HG02678 (cell line): ENCODE results near the gene C12orf43.
A peak's percentile ranks its signal among the peaks of the same experiment; 100 is the strongest.
"Not testable (repeated sequence)": the region's sequence is repeated elsewhere in the genome, so short reads cannot be mapped to it uniquely, and the experiment has no call there.

Source experiments
- ATAC-seq: cut with Tn5 transposase; IDR thresholded peaks from one replicate; pipeline ENCODE4 v1.9.1; 2021; ENCODE audit warnings: mild to moderate bottlenecking, moderate library complexity; ENCODE audit not compliant: unreplicated experiment

The C12orf43 gene

GRCh38 chr12:121015825-121016766 lies at the start of gene C12orf43:
C12orf43 (minus strand) TSS chr12:121016487; CDS start chr12:121016474, 13 bp downstream.
- ATAC-seq, result peak; percentile 96

- ATAC-seq, result no peak
These were observed 49.1 kb upstream of the C12orf43 start for GRCh38 chr12:121065345-121065744.

GRCh38 chr12:121064586-121064985 lies 48.3 kb upstream of the C12orf43 start:
- not testable (repeated sequence) for ATAC-seq

- ATAC-seq, result no peak
These were observed 47.8 kb upstream of the C12orf43 start for GRCh38 chr12:121064116-121064515.

GRCh38 chr12:121062391-121063045 lies 46.2 kb upstream of the C12orf43 start:
- no peak for ATAC-seq

- no peak for ATAC-seq
These were observed 45.5 kb upstream of the C12orf43 start for GRCh38 chr12:121061831-121062230.

- peak; percentile 80 for ATAC-seq
These were observed 44.1 kb upstream of the C12orf43 start for GRCh38 chr12:121060149-121061001.

- ATAC-seq, result no peak
These were observed 43.0 kb upstream of the C12orf43 start for GRCh38 chr12:121059031-121059898.

GRCh38 chr12:121057794-121058193 lies 41.5 kb upstream of the C12orf43 start:
- ATAC-seq, result no peak

GRCh38 chr12:121053706-121054105 lies 37.4 kb upstream of the C12orf43 start:
- no peak for ATAC-seq

- no peak for ATAC-seq
These were observed 34.4 kb upstream of the C12orf43 start for GRCh38 chr12:121050725-121051124.

GRCh38 chr12:121048442-121048841 lies 32.2 kb upstream of the C12orf43 start:
- ATAC-seq, result no peak

- ATAC-seq, result not testable (repeated sequence)
These were observed 31.1 kb upstream of the C12orf43 start for GRCh38 chr12:121047400-121047799.

GRCh38 chr12:121043067-121043466 lies 26.8 kb upstream of the C12orf43 start:
- ATAC-seq, result no peak

GRCh38 chr12:121038861-121039668 lies 22.8 kb upstream of the C12orf43 start, which contains the start of gene OASL:
OASL (minus strand) TSS chr12:121039246; CDS start chr12:121038971, 275 bp downstream.
- peak; percentile 79 for ATAC-seq

- no peak for ATAC-seq
These were observed 20.6 kb upstream of the C12orf43 start for GRCh38 chr12:121036810-121037326.

GRCh38 chr12:121034616-121035305 lies 18.5 kb upstream of the C12orf43 start:
- ATAC-seq, result no peak

- no peak for ATAC-seq
These were observed 17.5 kb upstream of the C12orf43 start for GRCh38 chr12:121033625-121034349.
